Measurements from ENCODE around the gene NID1.

DNA sequence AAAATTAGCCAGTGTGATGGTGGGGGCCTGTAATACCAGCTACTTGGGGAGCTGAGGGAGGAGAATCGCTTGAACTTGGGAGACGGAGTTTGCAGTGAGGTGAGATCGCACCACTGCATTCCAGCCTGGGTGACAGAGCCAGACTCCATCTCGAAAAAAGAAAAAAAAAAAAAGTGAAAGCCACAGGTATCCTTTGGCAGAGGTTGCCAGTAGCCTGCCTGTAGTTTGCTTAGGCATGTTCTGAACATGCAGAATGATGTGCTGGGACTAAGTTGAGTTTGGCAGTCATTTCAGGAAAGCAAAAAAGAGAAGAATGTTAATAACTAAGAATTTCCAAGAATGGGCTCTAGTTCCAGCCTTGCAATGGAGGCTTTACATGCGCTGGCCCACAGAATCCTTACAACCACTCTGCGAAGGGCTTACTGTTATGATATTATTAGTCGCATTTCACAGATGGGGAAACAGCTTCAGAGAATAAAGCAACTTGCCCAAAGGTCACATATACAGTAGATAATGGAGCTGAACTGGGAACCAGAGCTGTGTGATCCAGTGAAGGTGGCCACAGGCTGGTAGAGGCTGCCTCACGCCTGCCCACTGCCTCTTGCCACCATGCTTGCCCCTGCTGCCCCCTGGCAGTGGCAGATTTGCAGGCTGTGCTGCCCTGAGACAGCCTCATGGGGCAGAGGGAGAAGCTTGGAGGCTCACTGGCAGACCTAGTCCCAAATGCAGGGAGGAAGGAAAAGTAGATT, 131.7 kb downstream of the NID1 start:
- TF ChIP-seq, protein P1, sequence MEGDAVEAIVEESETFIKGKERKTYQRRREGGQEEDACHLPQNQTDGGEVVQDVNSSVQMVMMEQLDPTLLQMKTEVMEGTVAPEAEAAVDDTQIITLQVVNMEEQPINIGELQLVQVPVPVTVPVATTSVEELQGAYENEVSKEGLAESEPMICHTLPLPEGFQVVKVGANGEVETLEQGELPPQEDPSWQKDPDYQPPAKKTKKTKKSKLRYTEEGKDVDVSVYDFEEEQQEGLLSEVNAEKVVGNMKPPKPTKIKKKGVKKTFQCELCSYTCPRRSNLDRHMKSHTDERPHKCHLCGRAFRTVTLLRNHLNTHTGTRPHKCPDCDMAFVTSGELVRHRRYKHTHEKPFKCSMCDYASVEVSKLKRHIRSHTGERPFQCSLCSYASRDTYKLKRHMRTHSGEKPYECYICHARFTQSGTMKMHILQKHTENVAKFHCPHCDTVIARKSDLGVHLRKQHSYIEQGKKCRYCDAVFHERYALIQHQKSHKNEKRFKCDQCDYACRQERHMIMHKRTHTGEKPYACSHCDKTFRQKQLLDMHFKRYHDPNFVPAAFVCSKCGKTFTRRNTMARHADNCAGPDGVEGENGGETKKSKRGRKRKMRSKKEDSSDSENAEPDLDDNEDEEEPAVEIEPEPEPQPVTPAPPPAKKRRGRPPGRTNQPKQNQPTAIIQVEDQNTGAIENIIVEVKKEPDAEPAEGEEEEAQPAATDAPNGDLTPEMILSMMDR (IDR thresholded peaks at IDR 0.05), result no peak
- TF ChIP-seq POLR2A (IDR thresholded peaks at IDR 0.05), result no peak

Data from thyroid gland (tissue), 4 donors.